Muscle layer of duodenum (tissue), 2 donors: ENCODE measurements around the gene TTLL13.

ENCODE experiments used
- H3K27ac ChIP-seq: one replicate; pipeline ENCODE4 v1.7.0; 2013; ENCODE audit warnings: mild to moderate bottlenecking, low read length
- H3K27me3 ChIP-seq: one replicate; pipeline ENCODE4 v1.7.0; 2013; ENCODE audit warnings: low read depth, mild to moderate bottlenecking, control low read depth, low read length
- H3K36me3 ChIP-seq, 2 donors: one replicate each; pipeline ENCODE4 v1.7.0; 2013; ENCODE audit warnings: low read length in 2 of 2, control low read depth in 1 of 2, mild to moderate bottlenecking in 1 of 2; ENCODE audit not compliant: insufficient read depth in 2 of 2, control insufficient read depth in 1 of 2
- H3K4me1 ChIP-seq, 2 donors: one replicate each; pipeline ENCODE4 v1.7.0; 2013; ENCODE audit warnings: low read length in 2 of 2, mild to moderate bottlenecking in 2 of 2, control low read depth in 1 of 2, moderate library complexity in 1 of 2; ENCODE audit not compliant: insufficient read depth in 2 of 2, control insufficient read depth in 1 of 2
- H3K4me3 ChIP-seq, 2 donors: one replicate each; pipeline ENCODE4 v1.7.0; 2013; ENCODE audit warnings: low read length in 2 of 2, low read depth in 1 of 2, mild to moderate bottlenecking in 1 of 2
- H3K9me3 ChIP-seq, 2 donors: one replicate each; pipeline ENCODE4 v1.7.0; 2013; ENCODE audit warnings: low read length in 2 of 2, control low read depth in 1 of 2, mild to moderate bottlenecking in 1 of 2; ENCODE audit not compliant: control insufficient read depth in 1 of 2
- donor health status: healthy.

TTLL13 gene

GRCh38 chr15:90217671-90218394 is 31.5 kb upstream of the TTLL13 start:
- no peaks in the 10 kb centered on the region for H3K9me3 ChIP-seq
- H3K4me1 ChIP-seq = peaks cover 0 to 26% of the 10 kb centered on the region in 2 donors
- H3K4me3 ChIP-seq = no peak overlapping the region
- H3K36me3 ChIP-seq = peaks cover 17 to 21% of the 10 kb centered on the region in 2 donors
- no peaks in the 10 kb centered on the region for H3K27me3 ChIP-seq
- no peak overlapping the region for H3K27ac ChIP-seq

GRCh38 chr15:90219421-90220141 is 29.8 kb upstream of the TTLL13 start:
- Histone ChIP-seq H3K27ac (no peak overlapping the region), H3K27me3 (no peaks in the 10 kb centered on the region), H3K9me3 (no peaks in the 10 kb centered on the region), H3K36me3 (peaks cover 33 to 38% of the 10 kb centered on the region in 2 donors), H3K4me1 (peaks cover 0 to 17% of the 10 kb centered on the region in 2 donors), H3K4me3 (no peak overlapping the region)

- H3K4me1 ChIP-seq = peaks cover 0 to 17% of the 10 kb centered on the region in 2 donors
- no peaks in the 10 kb centered on the region for H3K9me3 ChIP-seq
- H3K4me3 ChIP-seq = no peak overlapping the region
- H3K27me3 ChIP-seq = no peaks in the 10 kb centered on the region
- peaks cover 48 to 53% of the 10 kb centered on the region in 2 donors for H3K36me3 ChIP-seq
- peak overlapping the region; percentile 59 for H3K27ac ChIP-seq
Observed at GRCh38 chr15:90221246-90221900, 28.0 kb upstream of the TTLL13 start.

- Histone ChIP-seq H3K27me3 (no peaks in the 10 kb centered on the region), H3K4me1 (peaks cover 0 to 17% of the 10 kb centered on the region in 2 donors), H3K27ac (no peak overlapping the region), H3K9me3 (no peaks in the 10 kb centered on the region), H3K36me3 (peaks cover 53 to 54% of the 10 kb centered on the region in 2 donors), H3K4me3 (no peak overlapping the region)
Observed at GRCh38 chr15:90222547-90222946, 26.8 kb upstream of the TTLL13 start.

GRCh38 chr15:90223441-90224165 is 25.8 kb upstream of the TTLL13 start:
- peaks cover 53 to 57% of the 10 kb centered on the region in 2 donors for H3K36me3 ChIP-seq
- H3K4me1 ChIP-seq = peaks cover 0 to 27% of the 10 kb centered on the region in 2 donors

DNA sequence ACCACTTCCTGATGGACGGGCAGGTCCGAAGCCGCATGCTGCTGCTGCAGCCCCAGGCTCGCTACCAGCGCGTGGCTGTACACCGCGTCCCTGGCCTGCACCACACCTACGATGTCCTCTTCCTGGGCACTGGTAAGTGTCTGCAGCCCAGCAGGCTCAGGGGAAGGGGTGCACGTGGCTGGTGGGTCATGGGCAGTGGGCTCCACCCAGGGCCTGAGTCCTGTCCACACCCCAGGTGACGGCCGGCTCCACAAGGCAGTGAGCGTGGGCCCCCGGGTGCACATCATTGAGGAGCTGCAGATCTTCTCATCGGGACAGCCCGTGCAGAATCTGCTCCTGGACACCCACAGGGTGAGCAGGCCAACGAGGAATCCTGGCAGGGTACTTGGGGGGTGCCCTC is 24.3 kb upstream of the TTLL13 start:
- peaks cover 6 to 32% of the 10 kb centered on the region in 2 donors for H3K4me1 ChIP-seq
- H3K27ac ChIP-seq = no peak overlapping the region
- H3K27me3 ChIP-seq = no peaks in the 10 kb centered on the region
- no peaks in the 10 kb centered on the region for H3K9me3 ChIP-seq
- H3K36me3 ChIP-seq = peaks cover 67 to 72% of the 10 kb centered on the region in 2 donors
- H3K4me3 ChIP-seq = no peak overlapping the region

More at GRCh38 chr15:90223441-90224165, 25.8 kb upstream of the TTLL13 start:
- no peaks in the 10 kb centered on the region for H3K9me3 ChIP-seq
- no peaks in the 10 kb centered on the region for H3K27me3 ChIP-seq
- no peak overlapping the region for H3K4me3 ChIP-seq
- no peak overlapping the region for H3K27ac ChIP-seq

- Histone ChIP-seq H3K27me3 (no peaks in the 10 kb centered on the region), H3K9me3 (no peaks in the 10 kb centered on the region), H3K36me3 (peaks cover 73 to 75% of the 10 kb centered on the region in 2 donors), H3K4me1 (peaks cover 12 to 36% of the 10 kb centered on the region in 2 donors), H3K27ac (no peak overlapping the region), H3K4me3 (no peak overlapping the region)
Observed at GRCh38 chr15:90225504-90226234, 23.7 kb upstream of the TTLL13 start.

GRCh38 chr15:90227336-90227735 is 22.0 kb upstream of the TTLL13 start:
- peaks cover 73 to 74% of the 10 kb centered on the region in 2 donors for H3K36me3 ChIP-seq
- H3K27me3 ChIP-seq = no peaks in the 10 kb centered on the region
- H3K27ac ChIP-seq = no peak overlapping the region
- H3K4me1 ChIP-seq = peaks cover 24 to 43% of the 10 kb centered on the region in 2 donors
- H3K4me3 ChIP-seq = no peak overlapping the region
- H3K9me3 ChIP-seq = no peaks in the 10 kb centered on the region

- no peaks in the 10 kb centered on the region for H3K27me3 ChIP-seq
- no peak overlapping the region for H3K4me3 ChIP-seq
- no peaks in the 10 kb centered on the region for H3K9me3 ChIP-seq
- H3K36me3 ChIP-seq = peaks cover 67 to 71% of the 10 kb centered on the region in 2 donors
- peaks cover 25 to 50% of the 10 kb centered on the region in 2 donors for H3K4me1 ChIP-seq
- H3K27ac ChIP-seq = no peak overlapping the region
Observed at GRCh38 chr15:90227816-90228772, 21.3 kb upstream of the TTLL13 start.

DNA sequence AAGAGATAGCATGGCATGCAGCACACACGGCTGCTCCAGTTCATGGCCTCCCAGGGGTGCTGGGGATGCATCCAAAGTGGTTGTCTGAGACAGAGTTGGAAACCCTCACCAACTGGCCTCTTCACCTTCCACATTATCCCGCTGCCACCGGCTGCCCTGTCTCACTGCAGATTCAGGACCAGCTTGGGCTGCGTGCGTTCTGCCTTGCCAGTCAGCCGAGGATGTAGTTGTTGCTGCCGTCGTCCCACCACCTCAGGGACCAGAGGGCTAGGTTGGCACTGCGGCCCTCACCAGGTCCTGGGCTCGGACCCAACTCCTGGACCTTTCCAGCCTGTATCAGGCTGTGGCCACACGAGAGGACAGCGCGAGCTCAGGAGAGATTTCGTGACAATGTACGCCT is 20.4 kb upstream of the TTLL13 start:
- H3K9me3 ChIP-seq = no peaks in the 10 kb centered on the region

More for the DNA sequence above, 20.4 kb upstream of the TTLL13 start:
- H3K4me3 ChIP-seq = no peak overlapping the region
- H3K27me3 ChIP-seq = no peaks in the 10 kb centered on the region
- H3K4me1 ChIP-seq = peaks cover 25 to 51% of the 10 kb centered on the region in 2 donors
- H3K27ac ChIP-seq = no peak overlapping the region
- peaks cover 59 to 62% of the 10 kb centered on the region in 2 donors for H3K36me3 ChIP-seq
